Liver (tissue), 9 donors: ENCODE data around the gene SRD5A1. TPM values are rescaled to one million over a fixed set of nuclear protein-coding genes. Genes with fewer than 3 reads are reported as not detected.
A peak's percentile ranks its signal among the peaks of the same experiment; 100 is the strongest.

ENCODE experiments used
- DNase-seq: peaks from one replicate; pipeline ENCODE4 v3.0.0-alpha.2; 2017; ENCODE audit warnings: low spot score
- H3K27ac ChIP-seq, 2 donors: one replicate each; pipeline ENCODE4 v1.7.0; 2013; ENCODE audit warnings: inconsistent platforms in 2 of 2, low read length in 2 of 2, control low read depth in 1 of 2, low read depth in 1 of 2, mild to moderate bottlenecking in 1 of 2
- H3K27me3 ChIP-seq, 4 donors: one replicate each; pipeline versions ENCODE4 v1.6.1 to v1.7.0; 2013; ENCODE audit warnings: low read length in 3 of 4, inconsistent platforms in 1 of 4, mild to moderate bottlenecking in 1 of 4, moderate library complexity in 1 of 4; ENCODE audit not compliant: control insufficient read depth in 4 of 4, insufficient read depth in 4 of 4
- H3K36me3 ChIP-seq, 4 donors: one replicate each; pipeline versions ENCODE4 v1.6.1 to v1.7.0; 2013; ENCODE audit warnings: low read length in 3 of 4, mild to moderate bottlenecking in 3 of 4, low read depth in 1 of 4, moderate library complexity in 1 of 4; ENCODE audit not compliant: control insufficient read depth in 4 of 4, insufficient read depth in 3 of 4
- H3K4me1 ChIP-seq, 4 donors: one replicate each; pipeline versions ENCODE4 v1.6.1 to v1.7.0; 2013; ENCODE audit warnings: low read length in 3 of 4, mild to moderate bottlenecking in 3 of 4, moderate library complexity in 1 of 4; ENCODE audit not compliant: control insufficient read depth in 4 of 4, insufficient read depth in 4 of 4
- H3K4me3 ChIP-seq, 3 donors: one replicate each; pipeline versions ENCODE4 v1.6.1 to v1.7.0; 2013; ENCODE audit warnings: low read length in 3 of 3, control low read depth in 1 of 3, low read depth in 1 of 3, mild to moderate bottlenecking in 1 of 3
- H3K9ac ChIP-seq, 2 donors: one replicate each; pipeline ENCODE4 v1.7.0; 2013; ENCODE audit warnings: low read length in 2 of 2, mild to moderate bottlenecking in 2 of 2, moderate library complexity in 2 of 2, control low read depth in 1 of 2, low read depth in 1 of 2
- H3K9me3 ChIP-seq, 4 donors: one replicate each; pipeline versions ENCODE4 v1.6.1 to v1.7.0; 2013; ENCODE audit warnings: low read length in 3 of 4; ENCODE audit not compliant: control insufficient read depth in 4 of 4
- FOXA2 ChIP-seq: IDR thresholded peaks from 2 replicates; pipeline ENCODE4 v1.6.1; 2016; ENCODE audit warnings: antibody characterized with exemption
- GABPA ChIP-seq, 2 donors: IDR thresholded peaks in 1 of 2; conservative IDR thresholded peaks in 1 of 2; 2 replicates each; pipeline ENCODE4 v1.6.1; 2016; ENCODE audit warnings: antibody characterized with exemption in 2 of 2, mild to moderate bottlenecking in 1 of 2, moderate library complexity in 1 of 2
- HNF4A ChIP-seq, 2 donors: conservative IDR thresholded peaks; 2 replicates each; pipeline ENCODE4 v1.6.1; 2016; ENCODE audit warnings: antibody characterized with exemption in 2 of 2, mild to moderate bottlenecking in 2 of 2
- NR2F2 ChIP-seq: IDR thresholded peaks from 2 replicates; pipeline ENCODE4 v1.6.1; 2016; ENCODE audit warnings: antibody characterized with exemption
- RXRA ChIP-seq, 2 donors: IDR thresholded peaks; 2 replicates each; pipeline ENCODE4 v1.6.1; 2017 to 2018; ENCODE audit warnings: antibody characterized with exemption in 2 of 2, mild to moderate bottlenecking in 1 of 2
- SP1 ChIP-seq: IDR thresholded peaks from 2 replicates; pipeline ENCODE4 v1.6.1; 2018; ENCODE audit warnings: antibody characterized with exemption, mild to moderate bottlenecking
- TAF1 ChIP-seq: conservative IDR thresholded peaks from 2 replicates; pipeline ENCODE4 v1.6.1; 2016; ENCODE audit warnings: antibody characterized with exemption, mild to moderate bottlenecking
- YY1 ChIP-seq: IDR thresholded peaks from 2 replicates; pipeline ENCODE4 v1.6.1; 2016; ENCODE audit warnings: antibody characterized with exemption, mild to moderate bottlenecking
- WGBS: extraction: QIAGEN DNeasy Blood & Tissue Kit; methylation state at CpG from one replicate; pipeline ENCODE4 v1.1.7; 2013; 5-methylcytosine and 5-hydroxymethylcytosine counted together
- polyA plus RNA-seq, 2 donors: library from polyadenylated mRNA; stranded (reverse) in 1 of 2; unstranded in 1 of 2; fragments of 200-250 nt in 1 of 2; fragments of >200 nt in 1 of 2; fragmentation: Nextera tagmentation in 1 of 2; extraction: Ambion mirVana in 1 of 2; gene quantifications; one replicate each; pipeline versions ENCODE4 v1.2.1 to v1.2.3, GENCODE V29; 2013 to 2015
- total RNA-seq, 2 donors: library from RNA; depleted of rRNA; stranded (reverse); fragments of >200 nt; gene quantifications; one replicate each; pipeline ENCODE4 v1.2.3, GENCODE V29; 2014
- TF ChIP-seq, protein P1 (sequence below): IDR thresholded peaks from 2 replicates; pipeline ENCODE4 v1.6.1; 2016; ENCODE audit warnings: antibody characterized with exemption, mild to moderate bottlenecking
- TF ChIP-seq, protein P2 (sequence below): IDR thresholded peaks from 2 replicates; pipeline ENCODE4 v1.6.1; 2016; ENCODE audit warnings: antibody characterized with exemption
- TF ChIP-seq, protein P3 (sequence below): fragments of 150-350 bp; IDR thresholded peaks from 2 replicates; pipeline ENCODE4 v1.5.1; 2017; ENCODE audit warnings: improper control_type of control experiment, low read depth, low read length; ENCODE audit not compliant: missing input control
- donor health status: healthy.
- donor health status: healthy.
- donor health status: healthy.
- donor health status: healthy.
- donor health status: healthy.

The SRD5A1 gene
- total and polyA plus RNA-seq, 4 donors: 6.3 to 87.0 (median 47.7) TPM

DNA sequence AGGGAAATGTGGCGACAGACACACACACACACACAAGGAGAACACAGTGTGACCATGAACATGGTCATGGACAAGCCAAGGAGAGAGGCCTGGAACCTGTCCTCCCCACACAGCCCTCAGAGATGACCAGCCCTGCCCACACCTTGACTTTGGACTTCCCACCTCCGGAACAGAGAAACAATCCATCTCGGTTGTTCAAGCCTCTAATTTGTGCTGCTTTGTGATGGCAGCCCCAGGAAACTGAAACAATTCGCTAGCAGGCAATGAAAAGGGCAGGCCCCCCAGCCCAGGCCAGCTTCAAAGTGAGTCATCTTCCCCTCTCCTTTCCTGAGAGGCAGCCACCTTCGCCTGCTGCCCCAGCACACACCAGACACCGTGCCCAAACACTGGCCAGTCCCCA, 48.1 kb upstream of the SRD5A1 start:
- peak overlapping the region; percentile 87 to 94 for H3K27ac ChIP-seq
- 43% methylated on average over 6 of the region's 6 CpGs for WGBS
- H3K27me3 ChIP-seq: no peaks in the 10 kb centered on the region
- no peaks in the 10 kb centered on the region for H3K9me3 ChIP-seq
- no peak for DNase-seq
- TF ChIP-seq RXRA (IDR thresholded peaks at IDR 0.05) (no peak), SP1 (peak; percentile 23), HNF4A (conservative IDR thresholded peaks at IDR 0.05) (peak; percentile 48 to 66)
- peaks cover 0 to 7% (median 3%) of the 10 kb centered on the region in 4 donors for H3K36me3 ChIP-seq
- H3K9ac ChIP-seq: peak overlapping the region; percentile 1 to 100
- peaks cover 2 to 41% (median 13%) of the 10 kb centered on the region in 4 donors for H3K4me1 ChIP-seq
- peak overlapping the region in 1 of 3 donors; percentile 92 for H3K4me3 ChIP-seq

DNA sequence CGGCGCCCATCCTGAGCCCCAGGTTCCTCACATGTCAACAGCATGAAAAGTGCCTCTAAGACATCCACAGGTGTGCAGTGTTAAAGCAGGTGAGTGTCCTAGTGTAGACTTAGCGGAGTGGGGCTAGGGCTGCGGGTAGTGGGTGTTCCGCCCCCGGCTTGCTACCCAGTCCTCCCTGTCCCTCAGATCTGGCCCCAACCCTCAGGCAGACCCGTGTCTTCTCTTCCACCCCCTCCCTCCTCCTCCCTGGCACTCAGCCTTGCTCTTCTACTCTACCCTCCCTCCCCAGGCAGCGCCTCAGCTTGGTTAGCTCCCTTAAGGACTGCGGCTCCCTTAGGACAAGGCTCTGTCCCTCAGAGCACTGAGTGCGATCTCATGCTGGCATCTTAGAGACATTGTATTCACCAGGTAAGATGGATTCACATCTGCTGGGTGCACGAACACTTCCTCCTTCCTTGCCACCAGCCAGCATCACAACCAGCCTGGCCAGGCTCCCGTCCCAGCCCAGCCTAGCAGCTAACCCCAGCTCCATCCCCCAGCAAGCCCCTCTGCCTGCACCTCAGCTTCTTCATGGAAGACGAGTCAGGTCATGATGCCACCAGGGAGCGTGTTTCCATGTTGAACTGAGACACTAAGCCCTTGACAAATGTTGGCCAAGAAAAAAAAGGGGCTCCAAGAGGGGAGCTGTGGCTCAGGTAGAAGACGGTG, 47.1 kb upstream of the SRD5A1 start:
- no peaks in the 10 kb centered on the region for H3K27me3 ChIP-seq
- DNase-seq: no peak

More for the DNA sequence above, 47.1 kb upstream of the SRD5A1 start:
- Histone ChIP-seq H3K9ac (peak overlapping the region in 1 of 2 donors; percentile 29), H3K4me3 (no peak overlapping the region), H3K36me3 (peaks cover 0 to 7% (median 3%) of the 10 kb centered on the region in 4 donors), H3K27ac (peak overlapping the region; percentile 87 to 94), H3K4me1 (peaks cover 4 to 48% (median 15%) of the 10 kb centered on the region in 4 donors), H3K9me3 (no peaks in the 10 kb centered on the region)
- 88% methylated on average over 15 of the region's 15 CpGs for WGBS
- TF ChIP-seq RXRA (IDR thresholded peaks at IDR 0.05) (no peak), HNF4A (conservative IDR thresholded peaks at IDR 0.05) (no peak), FOXA2 (no peak), NR2F2 (no peak), TAF1 (no peak), YY1 (no peak), GABPA (IDR thresholded peaks at IDR 0.05 in 1 of 2, conservative IDR thresholded peaks at IDR 0.05 in 1 of 2) (no peak)
- TF ChIP-seq, protein P1, sequence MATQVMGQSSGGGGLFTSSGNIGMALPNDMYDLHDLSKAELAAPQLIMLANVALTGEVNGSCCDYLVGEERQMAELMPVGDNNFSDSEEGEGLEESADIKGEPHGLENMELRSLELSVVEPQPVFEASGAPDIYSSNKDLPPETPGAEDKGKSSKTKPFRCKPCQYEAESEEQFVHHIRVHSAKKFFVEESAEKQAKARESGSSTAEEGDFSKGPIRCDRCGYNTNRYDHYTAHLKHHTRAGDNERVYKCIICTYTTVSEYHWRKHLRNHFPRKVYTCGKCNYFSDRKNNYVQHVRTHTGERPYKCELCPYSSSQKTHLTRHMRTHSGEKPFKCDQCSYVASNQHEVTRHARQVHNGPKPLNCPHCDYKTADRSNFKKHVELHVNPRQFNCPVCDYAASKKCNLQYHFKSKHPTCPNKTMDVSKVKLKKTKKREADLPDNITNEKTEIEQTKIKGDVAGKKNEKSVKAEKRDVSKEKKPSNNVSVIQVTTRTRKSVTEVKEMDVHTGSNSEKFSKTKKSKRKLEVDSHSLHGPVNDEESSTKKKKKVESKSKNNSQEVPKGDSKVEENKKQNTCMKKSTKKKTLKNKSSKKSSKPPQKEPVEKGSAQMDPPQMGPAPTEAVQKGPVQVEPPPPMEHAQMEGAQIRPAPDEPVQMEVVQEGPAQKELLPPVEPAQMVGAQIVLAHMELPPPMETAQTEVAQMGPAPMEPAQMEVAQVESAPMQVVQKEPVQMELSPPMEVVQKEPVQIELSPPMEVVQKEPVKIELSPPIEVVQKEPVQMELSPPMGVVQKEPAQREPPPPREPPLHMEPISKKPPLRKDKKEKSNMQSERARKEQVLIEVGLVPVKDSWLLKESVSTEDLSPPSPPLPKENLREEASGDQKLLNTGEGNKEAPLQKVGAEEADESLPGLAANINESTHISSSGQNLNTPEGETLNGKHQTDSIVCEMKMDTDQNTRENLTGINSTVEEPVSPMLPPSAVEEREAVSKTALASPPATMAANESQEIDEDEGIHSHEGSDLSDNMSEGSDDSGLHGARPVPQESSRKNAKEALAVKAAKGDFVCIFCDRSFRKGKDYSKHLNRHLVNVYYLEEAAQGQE: no peak
- TF ChIP-seq, protein P2, sequence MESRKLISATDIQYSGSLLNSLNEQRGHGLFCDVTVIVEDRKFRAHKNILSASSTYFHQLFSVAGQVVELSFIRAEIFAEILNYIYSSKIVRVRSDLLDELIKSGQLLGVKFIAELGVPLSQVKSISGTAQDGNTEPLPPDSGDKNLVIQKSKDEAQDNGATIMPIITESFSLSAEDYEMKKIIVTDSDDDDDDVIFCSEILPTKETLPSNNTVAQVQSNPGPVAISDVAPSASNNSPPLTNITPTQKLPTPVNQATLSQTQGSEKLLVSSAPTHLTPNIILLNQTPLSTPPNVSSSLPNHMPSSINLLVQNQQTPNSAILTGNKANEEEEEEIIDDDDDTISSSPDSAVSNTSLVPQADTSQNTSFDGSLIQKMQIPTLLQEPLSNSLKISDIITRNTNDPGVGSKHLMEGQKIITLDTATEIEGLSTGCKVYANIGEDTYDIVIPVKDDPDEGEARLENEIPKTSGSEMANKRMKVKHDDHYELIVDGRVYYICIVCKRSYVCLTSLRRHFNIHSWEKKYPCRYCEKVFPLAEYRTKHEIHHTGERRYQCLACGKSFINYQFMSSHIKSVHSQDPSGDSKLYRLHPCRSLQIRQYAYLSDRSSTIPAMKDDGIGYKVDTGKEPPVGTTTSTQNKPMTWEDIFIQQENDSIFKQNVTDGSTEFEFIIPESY: no peak
- TF ChIP-seq, protein P3, sequence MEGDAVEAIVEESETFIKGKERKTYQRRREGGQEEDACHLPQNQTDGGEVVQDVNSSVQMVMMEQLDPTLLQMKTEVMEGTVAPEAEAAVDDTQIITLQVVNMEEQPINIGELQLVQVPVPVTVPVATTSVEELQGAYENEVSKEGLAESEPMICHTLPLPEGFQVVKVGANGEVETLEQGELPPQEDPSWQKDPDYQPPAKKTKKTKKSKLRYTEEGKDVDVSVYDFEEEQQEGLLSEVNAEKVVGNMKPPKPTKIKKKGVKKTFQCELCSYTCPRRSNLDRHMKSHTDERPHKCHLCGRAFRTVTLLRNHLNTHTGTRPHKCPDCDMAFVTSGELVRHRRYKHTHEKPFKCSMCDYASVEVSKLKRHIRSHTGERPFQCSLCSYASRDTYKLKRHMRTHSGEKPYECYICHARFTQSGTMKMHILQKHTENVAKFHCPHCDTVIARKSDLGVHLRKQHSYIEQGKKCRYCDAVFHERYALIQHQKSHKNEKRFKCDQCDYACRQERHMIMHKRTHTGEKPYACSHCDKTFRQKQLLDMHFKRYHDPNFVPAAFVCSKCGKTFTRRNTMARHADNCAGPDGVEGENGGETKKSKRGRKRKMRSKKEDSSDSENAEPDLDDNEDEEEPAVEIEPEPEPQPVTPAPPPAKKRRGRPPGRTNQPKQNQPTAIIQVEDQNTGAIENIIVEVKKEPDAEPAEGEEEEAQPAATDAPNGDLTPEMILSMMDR: no peak
